CD1c-positive myeloid dendritic cell (primary cell): ENCODE results near the gene B2M.
"Not testable (repeated sequence)": the region's sequence is repeated elsewhere in the genome, so short reads cannot be mapped to it uniquely, and the experiment has no call there.

Experiments used
- DNase-seq: peaks from one replicate; pipeline ENCODE4 v3.0.0-alpha.2; 2016; ENCODE audit errors: extremely low spot score

The B2M gene

GRCh38 chr15:44698641-44699040 is 12.7 kb upstream of the B2M start:
- peak; percentile 51 for DNase-seq

- DNase-seq: not testable (repeated sequence)
Observed at GRCh38 chr15:44700676-44701075, 10.6 kb upstream of the B2M start.

GRCh38 chr15:44705986-44706385 is 5.3 kb upstream of the B2M start:
- DNase-seq: no peak

- DNase-seq: no peak
Observed at GRCh38 chr15:44706401-44706800, 4.9 kb upstream of the B2M start.

- DNase-seq: no peak
Observed at GRCh38 chr15:44706946-44707636, 4.2 kb upstream of the B2M start.

- DNase-seq: peak; percentile 90
Observed at GRCh38 chr15:44710236-44711095, 851 bp upstream of the B2M start.

GRCh38 chr15:44711743-44712345 is 527 bp downstream of the B2M start:
- peak; percentile 84 for DNase-seq

- DNase-seq: peak; percentile 88
Observed at GRCh38 chr15:44712346-44713005, 1.2 kb downstream of the B2M start.

- peak; percentile 52 for DNase-seq
Observed at GRCh38 chr15:44713006-44713966, 2.0 kb downstream of the B2M start.

- no peak for DNase-seq
Observed at GRCh38 chr15:44715142-44715796, 4.0 kb downstream of the B2M start.

- DNase-seq: no peak
Observed at GRCh38 chr15:44715797-44716334, 4.5 kb downstream of the B2M start.

GRCh38 chr15:44716983-44717602 is 5.8 kb downstream of the B2M start:
- DNase-seq: no peak

GRCh38 chr15:44718180-44718926 is 7.0 kb downstream of the B2M start:
- DNase-seq: no peak

GRCh38 chr15:44718927-44719292 is 7.6 kb downstream of the B2M start:
- no peak for DNase-seq

GRCh38 chr15:44719293-44719999 is 8.1 kb downstream of the B2M start:
- peak; percentile 59 for DNase-seq

- DNase-seq: not testable (repeated sequence)
Observed at GRCh38 chr15:44720000-44720435, 8.7 kb downstream of the B2M start.

GRCh38 chr15:44720460-44721176 is 9.3 kb downstream of the B2M start:
- DNase-seq: no peak

GRCh38 chr15:44722011-44722410 is 10.7 kb downstream of the B2M start:
- DNase-seq: no peak
